ENCODE results near the gene SIRT5. TPM values are rescaled to one million over a fixed set of nuclear protein-coding genes. Genes with fewer than 3 reads are reported as not detected.

Gene SIRT5
- total and polyA plus RNA-seq, 2 donors (not counting 1 experiment from before 2014, with no cell fraction given) = 8.1 to 16.3 TPM

GRCh38 chr6:13614126-13614925, 39.9 kb downstream of the SIRT5 start:
- Histone ChIP-seq H3K9ac (ENCODE audit: low read length) (peak overlapping the region; percentile 81), H2AFZ (ENCODE audit: insufficient read depth, low read depth, low read length, poor library complexity, severe bottlenecking) (peak overlapping the region; percentile 90), H3K4me2 (replicated peaks; ENCODE audit: low read depth, low read length, poor library complexity, severe bottlenecking) (peak overlapping the region; percentile 90), H3K4me3 (ENCODE audit: control extremely low read depth in 1 of 5, extremely low read depth in 1 of 5, insufficient read depth in 1 of 5, low read depth in 2 of 5, low read length in 4 of 5) (peak overlapping the region; percentile 48 to 94 (median 81)), H3K27me3 (replicated peaks in 1 of 4; ENCODE audit: control extremely low read depth in 1 of 4, control insufficient read depth in 3 of 4, insufficient read depth in 4 of 4, low read length in 3 of 4) (no peaks in the 10 kb centered on the region), H4K20me1 (ENCODE audit: control insufficient read depth, insufficient read depth, low read length, poor library complexity, severe bottlenecking) (peaks cover 25% of the 10 kb centered on the region), H3K36me3 (replicated peaks in 1 of 2; ENCODE audit: control extremely low read depth in 1 of 2, control insufficient read depth in 1 of 2, extremely low read depth in 1 of 2, insufficient read depth in 2 of 2, low read length in 1 of 2) (peaks cover 0 to 27% of the 10 kb centered on the region in 2 experiments), H3K9me3 (ENCODE audit: control extremely low read depth in 1 of 3, control insufficient read depth in 2 of 3, insufficient read depth in 1 of 3, low read length in 2 of 3) (no peaks in the 10 kb centered on the region), H3K79me2 (ENCODE audit: control insufficient read depth, insufficient read depth, low read length) (peaks cover 24% of the 10 kb centered on the region), H3K27ac (ENCODE audit: low read length in 2 of 2) (peak overlapping the region; percentile 73 to 82), H3K4me1 (ENCODE audit: control insufficient read depth in 2 of 2, insufficient read depth in 2 of 2, low read length in 2 of 2) (peaks cover 16 to 22% of the 10 kb centered on the region in 2 donors)
- no peaks in the 10 kb centered on the region for H3K27me3 Mint-ChIP-seq
- CTCF ChIA-PET = interaction anchor here (0.9 to 7.2 kb wide), 21 partner anchors 11 to 336 kb away, joined by 3 to 53 read pairs (median 7); partner anchors contain the start of genes GFOD1, RANBP9, SIRT5 and TBC1D7
- peak overlapping the region; percentile 97 for H3K27ac Mint-ChIP-seq
- no peaks in the 10 kb centered on the region for H3K9me3 Mint-ChIP-seq (ENCODE audit: insufficient read depth)
- TF ChIP-seq CTCF (IDR thresholded peaks at IDR 0.05) = no peak
- no peak for TF ChIP-seq EZH2 (IDR thresholded peaks at IDR 0.05; ENCODE audit: borderline replicate concordance, insufficient read depth, low read depth, low read length, poor library complexity, severe bottlenecking)
- ATAC-seq (ENCODE audit: low read depth) (peak; percentile 9), DNase-seq (no peak)
- H3K4me3 Mint-ChIP-seq = peak overlapping the region; percentile 97
- intact Hi-C loops (cut with micrococcal nuclease) = loop anchor here (10.0 kb wide), 1 partner anchor 160 kb away; no protein-coding TSS in a partner anchor
- POLR2A ChIA-PET = interaction anchor here (0.6 to 2.8 kb wide), 11 partner anchors 16 to 421 kb away, joined by 3 to 31 read pairs (median 4); partner anchors contain the start of genes GFOD1, MCUR1, SIRT5 and TBC1D7
- H3K4me1 Mint-ChIP-seq = peaks cover 46% of the 10 kb centered on the region
- WGBS (ENCODE audit: insufficient coverage) = 6% methylated on average over 38 of the region's 38 CpGs

Measured in B cell (primary cell).